Measurements from ENCODE around the gene PRDM12.

The PRDM12 gene

GRCh38 chr9:130732136-130732535, 67.7 kb downstream of the PRDM12 start:
- no peak overlapping the region for H3K4me3 ChIP-seq (ENCODE audit: low read depth in 1 of 2, low read length in 2 of 2)
- H3K27me3 ChIP-seq (ENCODE audit: insufficient read depth, low read length, poor library complexity), result no peaks in the 10 kb centered on the region
- no peak overlapping the region for H3K27ac ChIP-seq (ENCODE audit: low read length)
- TF ChIP-seq, protein P1, sequence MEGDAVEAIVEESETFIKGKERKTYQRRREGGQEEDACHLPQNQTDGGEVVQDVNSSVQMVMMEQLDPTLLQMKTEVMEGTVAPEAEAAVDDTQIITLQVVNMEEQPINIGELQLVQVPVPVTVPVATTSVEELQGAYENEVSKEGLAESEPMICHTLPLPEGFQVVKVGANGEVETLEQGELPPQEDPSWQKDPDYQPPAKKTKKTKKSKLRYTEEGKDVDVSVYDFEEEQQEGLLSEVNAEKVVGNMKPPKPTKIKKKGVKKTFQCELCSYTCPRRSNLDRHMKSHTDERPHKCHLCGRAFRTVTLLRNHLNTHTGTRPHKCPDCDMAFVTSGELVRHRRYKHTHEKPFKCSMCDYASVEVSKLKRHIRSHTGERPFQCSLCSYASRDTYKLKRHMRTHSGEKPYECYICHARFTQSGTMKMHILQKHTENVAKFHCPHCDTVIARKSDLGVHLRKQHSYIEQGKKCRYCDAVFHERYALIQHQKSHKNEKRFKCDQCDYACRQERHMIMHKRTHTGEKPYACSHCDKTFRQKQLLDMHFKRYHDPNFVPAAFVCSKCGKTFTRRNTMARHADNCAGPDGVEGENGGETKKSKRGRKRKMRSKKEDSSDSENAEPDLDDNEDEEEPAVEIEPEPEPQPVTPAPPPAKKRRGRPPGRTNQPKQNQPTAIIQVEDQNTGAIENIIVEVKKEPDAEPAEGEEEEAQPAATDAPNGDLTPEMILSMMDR (IDR thresholded peaks at IDR 0.05; ENCODE audit: borderline replicate concordance, extremely low read depth, low read length, poor library complexity, severe bottlenecking), result no peak
- TF ChIP-seq EZH2 (IDR thresholded peaks at IDR 0.05; ENCODE audit: borderline replicate concordance, low read depth, low read length, severe bottlenecking), result no peak
- H4K20me1 ChIP-seq (ENCODE audit: insufficient read depth, low read length), result peaks cover 12% of the 10 kb centered on the region; the same call in 1 of the 2 replicates
- DNase-seq (no peak), ATAC-seq (ENCODE audit: insufficient read depth, low read depth) (no peak)
- no peak overlapping the region for H3K9ac ChIP-seq (ENCODE audit: low read depth, low read length)
- no peak overlapping the region for H3K4me2 ChIP-seq (ENCODE audit: insufficient read depth, low read length)
- no peaks in the 10 kb centered on the region for H3K36me3 ChIP-seq (ENCODE audit: insufficient read depth, low read length)
- no peaks in the 10 kb centered on the region for H3K4me1 ChIP-seq (ENCODE audit: insufficient read depth, low read length)
- no peaks in the 10 kb centered on the region for H3K9me3 ChIP-seq (ENCODE audit: insufficient read depth, low read length, severe bottlenecking)
- H2AFZ ChIP-seq (ENCODE audit: low read depth, low read length), result no peak overlapping the region
- peaks cover 19% of the 10 kb centered on the region; the same call in 1 of the 2 replicates for H3K79me2 ChIP-seq (ENCODE audit: insufficient read depth, low read length)

Data from DND-41 (cell line).